Stimulated activated CD8-positive, alpha-beta memory T cell treated with anti-CD3 and anti-CD28 coated beads, Interleukin-4, amount 100 ng/mL, for 4 hours (primary cell): Measurements from ENCODE around the gene SIT1.
"Not testable (repeated sequence)": the region's sequence is repeated elsewhere in the genome, so short reads cannot be mapped to it uniquely, and the experiment has no call there.

ENCODE experiments used
- DNase-seq, 2 donors: peaks; one replicate each; pipeline ENCODE4 v3.0.0-alpha.2; 2020; ENCODE audit warnings: low read depth in 2 of 2, low spot score in 1 of 2

SIT1 gene

GRCh38 chr9:35660966-35661415 lies 10.3 kb upstream of the SIT1 start:
- no peak for DNase-seq

GRCh38 chr9:35659340-35659739 lies 8.6 kb upstream of the SIT1 start:
- DNase-seq = no peak

- no peak for DNase-seq
Observed at GRCh38 chr9:35658968-35659220, 8.2 kb upstream of the SIT1 start.

GRCh38 chr9:35658137-35658967 lies 7.6 kb upstream of the SIT1 start, which contains the start of gene CCDC107:
TSS of gene CCDC107 (plus strand) at chr9:35658292. CDS start at chr9:35658380, 88 bp downstream.
- peak; percentile 58 to 67 for DNase-seq

DNA sequence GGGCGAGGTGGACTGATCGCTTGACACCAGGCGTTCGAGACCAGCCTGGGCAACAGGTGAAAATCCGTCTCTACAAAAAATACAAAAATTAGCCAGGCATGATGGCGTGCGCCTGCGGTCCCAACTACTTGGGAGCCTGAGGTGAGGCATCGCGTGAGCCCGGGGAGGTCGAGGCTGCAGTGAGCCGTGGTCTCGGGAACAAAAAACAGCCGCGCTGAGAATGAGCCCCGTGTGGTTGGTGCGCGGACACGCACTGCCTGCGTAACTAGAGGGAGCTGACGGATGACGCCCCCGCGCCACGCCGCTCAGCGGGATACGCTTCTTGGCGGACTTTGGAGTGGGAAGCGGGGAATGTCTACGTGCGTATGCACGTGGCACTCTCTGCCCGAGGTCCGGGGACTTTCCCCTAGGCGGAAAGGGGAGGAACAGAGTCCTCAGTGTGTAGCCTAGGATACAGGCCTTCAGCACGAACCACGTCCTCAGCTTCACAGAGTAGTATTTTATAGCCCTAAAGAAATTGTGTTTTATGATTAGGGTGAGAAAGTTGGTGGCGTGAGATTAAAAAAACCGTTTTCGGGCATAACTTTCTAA lies 6.9 kb upstream of the SIT1 start, which contains the start of gene RMRP:
Gene RMRP (minus strand): TSS at position 474 of the 591 bp plus-strand sequence.
- DNase-seq = peak; percentile 82 to 92

- no peak for DNase-seq
Observed at GRCh38 chr9:35656831-35657545, 6.3 kb upstream of the SIT1 start.

DNA sequence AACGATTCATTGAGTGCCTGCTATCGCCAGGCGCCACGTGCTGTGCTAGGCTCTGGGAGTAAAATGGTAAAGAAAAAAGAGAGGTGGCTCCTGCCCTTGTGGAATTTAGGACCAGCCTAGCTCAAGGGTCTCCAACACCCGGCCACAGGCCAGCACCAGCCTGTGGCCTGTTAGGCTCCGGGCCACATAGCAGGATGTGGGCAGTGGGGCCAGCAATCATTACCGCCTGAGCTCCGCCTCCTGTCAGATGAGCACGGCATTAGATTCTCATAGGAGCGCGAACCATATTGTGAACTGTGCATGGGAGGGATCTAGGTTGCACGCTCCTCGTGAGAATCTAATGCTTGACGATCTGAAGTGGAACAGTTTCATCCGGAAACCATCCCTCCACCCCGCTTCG lies 5.6 kb upstream of the SIT1 start:
- DNase-seq = no peak

GRCh38 chr9:35653611-35654010 lies 2.9 kb upstream of the SIT1 start:
- no peak for DNase-seq

DNA sequence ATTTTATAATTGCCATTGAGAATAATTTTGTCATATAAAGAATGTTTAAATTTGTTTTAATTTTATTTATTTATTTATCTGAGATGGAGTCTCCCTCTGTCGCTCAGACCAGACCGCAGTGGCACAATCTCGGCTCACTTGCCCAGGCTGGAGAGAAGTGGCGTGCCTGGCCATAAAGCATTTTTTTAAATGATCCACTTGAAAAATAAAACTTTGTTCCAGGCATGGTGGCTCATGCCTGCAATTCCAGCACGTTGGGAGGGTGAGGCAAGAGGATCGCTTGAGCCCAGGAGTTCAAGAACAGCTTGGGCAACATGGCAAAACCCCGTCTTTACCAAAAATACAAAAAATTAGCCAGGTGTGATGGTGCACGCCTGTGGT lies 2.1 kb upstream of the SIT1 start:
- no peak for DNase-seq

DNA sequence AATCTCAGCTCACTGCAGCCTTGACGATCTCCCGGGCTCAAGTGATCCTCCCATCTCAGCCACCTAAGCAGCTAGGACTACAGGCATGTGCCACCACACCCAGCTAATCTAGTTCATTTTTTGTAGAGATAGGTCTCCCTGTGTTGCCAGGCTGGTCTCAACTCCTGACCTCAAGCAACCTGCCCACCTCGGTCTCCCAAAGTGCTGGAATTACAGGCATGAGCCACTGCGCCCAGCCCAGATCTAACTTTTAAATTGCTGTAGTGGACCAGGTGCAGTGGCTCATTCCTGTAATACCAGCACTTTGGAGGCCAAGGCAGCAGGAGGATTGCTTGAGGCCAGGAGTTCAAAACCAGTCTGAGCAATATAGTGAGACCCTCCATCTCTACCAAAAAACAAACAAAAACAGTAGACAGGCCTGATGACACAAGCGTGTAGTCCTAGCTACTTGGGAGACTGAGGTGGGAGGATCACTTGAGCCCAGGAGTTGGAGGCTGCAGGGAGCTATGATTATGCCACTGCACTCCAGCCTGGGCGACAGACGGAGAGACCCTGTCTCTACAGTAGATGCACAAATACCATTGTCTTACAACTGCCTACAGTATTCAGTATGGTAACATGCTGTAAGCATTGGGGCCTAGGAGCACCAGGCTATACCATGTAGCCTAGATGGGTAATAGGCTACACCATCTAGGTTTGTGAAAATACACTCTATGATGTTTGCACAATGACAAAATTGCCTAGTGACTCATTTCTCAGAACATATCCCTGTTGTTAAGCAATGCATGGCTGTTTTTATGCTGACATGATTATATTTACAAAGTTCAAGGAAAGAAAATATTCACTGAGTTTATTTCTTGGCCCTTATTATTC lies 1.5 kb upstream of the SIT1 start:
- DNase-seq = no peak

- no peak for DNase-seq
Observed at GRCh38 chr9:35649431-35650340, 1.0 kb downstream of the SIT1 start.

GRCh38 chr9:35646533-35647265 lies 4.0 kb downstream of the SIT1 start:
- peak; percentile 77 to 78 for DNase-seq

DNA sequence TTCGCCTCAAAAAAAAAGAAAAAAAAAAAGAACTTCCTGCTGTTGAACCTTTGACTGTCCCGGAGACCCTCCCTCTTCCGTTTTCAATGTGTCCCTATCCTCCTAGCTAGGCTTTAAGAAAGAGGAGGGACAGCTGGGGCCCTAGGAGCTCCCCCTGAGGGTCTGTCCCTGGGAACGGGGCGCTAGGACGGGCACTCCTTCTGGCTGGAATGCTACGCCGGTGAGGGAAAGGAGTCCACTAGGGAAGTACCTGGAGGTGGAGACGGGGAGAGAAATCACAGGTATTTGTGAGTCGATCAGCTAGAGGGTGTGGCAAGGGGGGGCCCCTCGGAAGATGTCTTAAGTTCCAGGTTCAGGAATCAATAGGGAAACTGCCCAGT lies 4.6 kb downstream of the SIT1 start:
- DNase-seq = no peak

DNA sequence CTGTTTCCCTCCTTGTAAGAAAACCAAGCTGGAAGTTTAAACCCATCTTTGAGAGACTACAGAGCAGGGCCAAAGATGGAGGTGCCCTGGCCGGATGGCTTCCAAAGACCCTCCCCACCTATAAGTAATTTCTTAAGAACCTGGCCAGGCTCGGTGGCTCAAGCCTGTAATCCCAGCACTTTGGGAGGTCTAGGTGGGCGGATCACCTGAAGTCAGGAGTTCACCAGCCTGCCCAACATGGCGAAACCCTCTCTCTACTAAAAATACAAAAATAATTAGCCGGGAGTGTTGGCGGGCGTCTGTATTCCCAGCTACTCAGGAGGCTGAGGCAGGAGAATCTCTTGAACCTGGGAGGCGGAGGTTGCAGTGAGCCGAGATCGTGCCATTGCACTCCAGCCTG lies 5.0 kb downstream of the SIT1 start:
- not testable (repeated sequence) for DNase-seq

DNA sequence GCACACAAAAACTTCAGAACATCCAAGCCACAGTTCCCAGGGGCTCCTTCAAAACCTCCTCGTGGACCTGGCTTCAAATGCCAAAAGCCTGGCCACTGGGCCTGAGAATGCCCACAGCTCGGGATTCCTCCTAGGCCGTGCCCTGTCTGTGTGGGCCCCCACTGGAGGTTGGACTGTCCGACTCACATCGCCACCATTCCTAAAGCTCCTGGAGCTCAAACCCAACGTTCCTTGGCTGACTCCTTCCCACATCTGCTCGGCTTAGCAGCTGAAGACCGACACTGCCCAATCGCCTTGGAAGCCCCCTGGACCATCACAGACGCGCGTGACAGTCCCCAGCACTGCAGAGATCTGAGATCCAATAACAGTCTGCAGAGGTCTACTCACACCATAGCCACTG lies 7.7 kb downstream of the SIT1 start:
- DNase-seq = no peak

- DNase-seq = not testable (repeated sequence)
Observed at GRCh38 chr9:35641478-35641877, 9.3 kb downstream of the SIT1 start.

DNA sequence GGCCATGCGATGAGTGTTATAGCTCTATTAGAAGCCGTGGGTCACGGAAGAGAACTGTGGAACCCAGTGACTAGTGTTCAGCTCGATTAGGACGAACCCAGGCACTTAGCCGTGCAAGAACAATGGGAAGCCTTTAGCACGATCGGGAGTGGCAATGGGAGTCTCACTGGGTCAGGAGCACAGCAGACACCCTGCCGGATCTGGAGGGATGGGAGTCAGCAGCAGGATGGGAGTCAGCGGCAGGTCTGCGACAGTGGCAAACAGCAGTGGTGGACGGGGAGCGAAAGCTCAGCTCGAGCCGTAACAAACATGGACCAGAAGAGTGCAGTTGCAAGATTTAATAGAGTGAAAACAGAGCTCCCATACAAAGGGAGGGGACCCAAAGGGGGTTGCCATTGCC lies 10.3 kb downstream of the SIT1 start:
- not testable (repeated sequence) for DNase-seq

DNA sequence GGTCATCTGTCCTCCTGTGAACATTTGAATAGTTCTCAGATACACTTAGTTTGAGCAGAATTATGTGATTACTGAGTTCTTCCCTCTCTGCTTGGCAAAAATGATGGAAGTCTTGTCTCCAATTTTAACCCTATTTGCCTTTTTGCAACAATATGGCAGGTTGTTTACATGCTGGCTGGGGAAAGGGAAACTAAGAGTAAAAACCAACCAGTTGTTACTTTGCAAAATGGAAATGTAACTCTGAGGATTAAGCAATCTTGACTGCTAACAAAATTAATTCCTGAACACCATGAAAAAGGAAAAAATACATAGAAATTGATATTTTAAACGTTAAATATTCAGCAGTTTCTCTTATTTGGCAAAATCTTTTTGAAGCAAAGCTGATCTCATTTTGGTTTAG lies 11.1 kb downstream of the SIT1 start:
- no peak for DNase-seq

DNA sequence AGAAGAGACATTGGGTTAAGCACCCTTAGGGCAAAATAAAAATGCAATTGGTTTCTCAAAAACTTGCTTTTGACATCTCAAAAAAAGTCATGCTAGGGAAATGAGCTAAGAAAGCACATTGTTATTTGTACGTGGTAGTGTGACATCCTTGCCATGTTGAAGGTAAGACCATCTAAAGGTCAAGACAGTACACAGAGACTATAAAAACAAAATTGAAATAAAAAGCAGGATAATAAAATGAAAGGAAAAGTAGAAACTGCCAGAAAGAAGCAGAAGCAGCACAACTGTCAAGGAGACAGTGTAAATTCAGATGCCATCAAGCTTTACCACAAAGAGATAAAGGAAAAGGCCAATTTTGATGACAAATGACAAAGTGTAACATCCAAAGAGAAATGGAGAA lies 11.5 kb downstream of the SIT1 start:
- DNase-seq = not testable (repeated sequence)

DNA sequence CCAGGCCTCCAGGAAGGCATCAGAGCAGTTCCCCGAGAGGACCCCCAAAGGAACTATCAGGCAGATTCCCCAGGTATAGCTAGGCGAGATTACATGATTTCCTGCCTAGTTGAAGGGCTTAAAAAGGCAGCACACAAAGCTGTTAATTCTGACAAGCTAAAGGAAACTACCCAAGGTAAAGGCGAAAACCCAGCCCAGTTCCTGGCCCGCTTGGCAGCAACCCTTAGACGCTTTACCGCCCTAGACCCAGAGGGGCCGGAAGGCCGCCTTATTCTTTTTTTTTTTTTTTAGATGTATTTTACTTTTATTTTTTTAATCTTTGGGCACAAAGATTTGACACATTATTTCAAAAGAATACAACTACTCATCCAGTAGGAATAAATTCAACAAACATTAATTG lies 12.0 kb downstream of the SIT1 start:
- not testable (repeated sequence) for DNase-seq
